Loucy (cell line): Measurements from ENCODE around the gene DSCAML1.

Source experiments
- H2AFZ ChIP-seq: fragments of 200-600 bp; sonication (generic); 2 replicates; pipeline ENCODE4 v1.6.0; 2016; ENCODE audit warnings: antibody characterized with exemption, mild to moderate bottlenecking, low read length, moderate library complexity
- H3F3A ChIP-seq: fragments of 200-600 bp; 2 replicates; pipeline ENCODE4 v1.6.0; 2016; ENCODE audit warnings: antibody characterized with exemption, low read depth, mild to moderate bottlenecking
- H3K27me3 ChIP-seq: fragments of 200-600 bp; sonication (generic); 2 replicates; pipeline ENCODE4 v1.6.1; 2014; ENCODE audit warnings: low read length, mild to moderate bottlenecking; ENCODE audit not compliant: insufficient read depth, poor library complexity, severe bottlenecking
- H3K36me3 ChIP-seq: fragments of 200-600 bp; sonication (generic); 2 replicates; pipeline ENCODE4 v1.6.1; 2016; ENCODE audit warnings: low read length; ENCODE audit not compliant: insufficient read depth
- H3K4me1 ChIP-seq: fragments of 200-600 bp; sonication (generic); 2 replicates; pipeline ENCODE4 v1.5.1; 2014; ENCODE audit warnings: low read length, mild to moderate bottlenecking; ENCODE audit not compliant: insufficient read depth, poor library complexity, severe bottlenecking
- H3K4me2 ChIP-seq: fragments of 200-600 bp; sonication (generic); 2 replicates; pipeline ENCODE4 v1.6.0; 2014; ENCODE audit warnings: antibody characterized with exemption, low read length, low read depth, mild to moderate bottlenecking; ENCODE audit not compliant: poor library complexity, severe bottlenecking
- H3K4me3 ChIP-seq: fragments of 200-600 bp; sonication (generic); 2 replicates; pipeline ENCODE4 v1.5.1; 2014; ENCODE audit warnings: low read length, mild to moderate bottlenecking, mixed read lengths; ENCODE audit not compliant: poor library complexity, severe bottlenecking
- H3K79me2 ChIP-seq: fragments of 200-600 bp; sonication (generic); 2 replicates; pipeline ENCODE4 v1.6.1; 2014; ENCODE audit warnings: low read length; ENCODE audit not compliant: insufficient read depth
- H3K9ac ChIP-seq: fragments of 200-600 bp; sonication (generic); 2 replicates; pipeline ENCODE4 v1.6.0; 2014; ENCODE audit warnings: mild to moderate bottlenecking, low read depth, low read length, moderate library complexity; ENCODE audit not compliant: poor library complexity, severe bottlenecking
- H3K9me2 ChIP-seq: fragments of 200-600 bp; sonication (generic); replicated peaks from 2 replicates; pipeline ENCODE4 v1.6.1; 2016; ENCODE audit warnings: low read depth, low read length, mixed read lengths
- H3K9me3 ChIP-seq: fragments of 200-600 bp; sonication (generic); 2 replicates; pipeline ENCODE4 v1.6.1; 2014; ENCODE audit warnings: mild to moderate bottlenecking, antibody characterized with exemption, low read length, low read depth; ENCODE audit not compliant: insufficient read depth
- H4K20me1 ChIP-seq: fragments of 200-600 bp; sonication (generic); 2 replicates; pipeline ENCODE4 v1.6.0; 2014; ENCODE audit warnings: antibody characterized with exemption, low read length, mild to moderate bottlenecking; ENCODE audit not compliant: insufficient read depth, poor library complexity, severe bottlenecking
- EZH2phosphoT487 ChIP-seq: fragments of 200-600 bp; IDR thresholded peaks from 2 replicates; pipeline ENCODE4 v1.6.1; 2018; ENCODE audit warnings: antibody characterized with exemption, mild to moderate bottlenecking, moderate library complexity, borderline replicate concordance
- TF ChIP-seq, protein P1 (sequence below): fragments of 200-600 bp; sonication (generic); conservative IDR thresholded peaks from 2 replicates; pipeline ENCODE4 v1.5.1; 2014; ENCODE audit warnings: mild to moderate bottlenecking, antibody characterized with exemption, low read length

DSCAML1 gene

DNA sequence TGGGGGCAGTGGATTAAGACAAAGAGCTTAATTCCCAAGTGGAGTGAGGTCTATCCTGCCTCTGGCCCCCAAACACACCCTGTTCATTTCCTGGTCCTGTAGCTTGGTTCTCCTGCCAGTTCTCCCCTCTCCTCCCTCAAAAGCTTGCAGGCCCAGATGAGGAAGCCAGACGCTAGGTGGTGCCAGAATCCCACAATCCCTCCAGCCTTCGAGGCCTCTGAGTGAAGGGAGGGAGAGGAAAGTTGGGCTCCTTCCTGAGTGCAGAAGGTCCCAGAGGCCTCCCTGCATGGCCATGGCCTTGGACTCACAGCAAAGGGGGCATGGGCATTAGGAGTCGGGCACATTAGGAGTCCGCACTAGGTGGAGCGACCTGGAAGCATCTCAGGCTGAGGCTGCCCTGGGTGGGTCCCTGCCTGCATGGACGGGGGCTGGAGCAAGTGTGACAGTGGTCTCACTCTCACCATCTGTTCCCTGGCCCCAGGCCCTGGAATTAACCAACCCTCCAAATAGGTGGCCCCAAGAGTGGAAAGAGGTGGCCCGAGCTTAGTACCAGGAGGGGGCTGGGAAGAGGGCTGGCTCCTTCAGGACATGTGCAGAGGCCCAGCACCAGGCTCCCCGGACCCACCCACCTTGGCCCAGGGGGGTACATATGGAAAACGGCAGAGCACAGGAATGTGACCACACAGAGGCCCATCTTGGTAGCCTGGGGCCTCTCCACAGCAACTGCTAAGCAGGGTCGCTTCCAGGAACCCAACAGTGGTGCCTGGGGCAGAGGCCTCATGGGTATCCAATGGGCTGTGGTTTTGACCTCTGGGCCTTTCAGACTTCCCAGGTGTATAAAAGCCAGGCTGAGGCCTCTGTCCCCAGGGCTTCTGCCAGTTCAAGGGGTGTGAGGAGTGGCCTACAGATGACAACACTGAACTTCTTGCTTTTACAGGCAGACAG is 22.4 kb upstream of the DSCAML1 start:
- Histone ChIP-seq H4K20me1 (no peaks in the 10 kb centered on the region), H3K27me3 (no peaks in the 10 kb centered on the region), H3K4me3 (no peak overlapping the region), H3K36me3 (no peaks in the 10 kb centered on the region), H3K9me2 (no peaks in the 10 kb centered on the region), H3K79me2 (peaks cover 7% of the 10 kb centered on the region; the same call in 1 of the 2 replicates), H3K9me3 (no peaks in the 10 kb centered on the region), H3K4me1 (peaks cover 65% of the 10 kb centered on the region), H2AFZ (no peak overlapping the region), H3F3A (peaks cover 8% of the 10 kb centered on the region; the same call in 1 of the 2 replicates), H3K4me2 (no peak overlapping the region), H3K9ac (no peak overlapping the region)
- no peak for TF ChIP-seq EZH2phosphoT487
- TF ChIP-seq, protein P1, sequence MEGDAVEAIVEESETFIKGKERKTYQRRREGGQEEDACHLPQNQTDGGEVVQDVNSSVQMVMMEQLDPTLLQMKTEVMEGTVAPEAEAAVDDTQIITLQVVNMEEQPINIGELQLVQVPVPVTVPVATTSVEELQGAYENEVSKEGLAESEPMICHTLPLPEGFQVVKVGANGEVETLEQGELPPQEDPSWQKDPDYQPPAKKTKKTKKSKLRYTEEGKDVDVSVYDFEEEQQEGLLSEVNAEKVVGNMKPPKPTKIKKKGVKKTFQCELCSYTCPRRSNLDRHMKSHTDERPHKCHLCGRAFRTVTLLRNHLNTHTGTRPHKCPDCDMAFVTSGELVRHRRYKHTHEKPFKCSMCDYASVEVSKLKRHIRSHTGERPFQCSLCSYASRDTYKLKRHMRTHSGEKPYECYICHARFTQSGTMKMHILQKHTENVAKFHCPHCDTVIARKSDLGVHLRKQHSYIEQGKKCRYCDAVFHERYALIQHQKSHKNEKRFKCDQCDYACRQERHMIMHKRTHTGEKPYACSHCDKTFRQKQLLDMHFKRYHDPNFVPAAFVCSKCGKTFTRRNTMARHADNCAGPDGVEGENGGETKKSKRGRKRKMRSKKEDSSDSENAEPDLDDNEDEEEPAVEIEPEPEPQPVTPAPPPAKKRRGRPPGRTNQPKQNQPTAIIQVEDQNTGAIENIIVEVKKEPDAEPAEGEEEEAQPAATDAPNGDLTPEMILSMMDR: peak; percentile 70

- H3K27me3 ChIP-seq: no peaks in the 10 kb centered on the region
- peaks cover 7% of the 10 kb centered on the region; the same call in 1 of the 2 replicates for H3K79me2 ChIP-seq
- H3K4me1 ChIP-seq: peaks cover 57% of the 10 kb centered on the region
- peak overlapping the region; percentile 46 for H3K4me2 ChIP-seq
- TF ChIP-seq, protein P1: peak; percentile 6; the same call in 1 of the 2 replicates
- TF ChIP-seq EZH2phosphoT487: no peak
- H3K9me3 ChIP-seq: no peaks in the 10 kb centered on the region
- H3K4me3 ChIP-seq: no peak overlapping the region
- H2AFZ ChIP-seq: peak overlapping the region; percentile 58; the same call in 1 of the 2 replicates
- no peaks in the 10 kb centered on the region for H4K20me1 ChIP-seq
- H3K9ac ChIP-seq: peak overlapping the region; percentile 18
- H3K9me2 ChIP-seq: no peaks in the 10 kb centered on the region
- no peaks in the 10 kb centered on the region for H3K36me3 ChIP-seq
- no peaks in the 10 kb centered on the region for H3F3A ChIP-seq
Observed at GRCh38 chr11:117818041-117818873, 21.2 kb upstream of the DSCAML1 start.

- peaks cover 49% of the 10 kb centered on the region for H3K4me1 ChIP-seq
- no peaks in the 10 kb centered on the region for H3K27me3 ChIP-seq
- H3K4me2 ChIP-seq: peak overlapping the region; percentile 46
- no peaks in the 10 kb centered on the region for H3K36me3 ChIP-seq
- H3K9me2 ChIP-seq: no peaks in the 10 kb centered on the region
- peaks cover 4% of the 10 kb centered on the region; the same call in 1 of the 2 replicates for H3K79me2 ChIP-seq
- H4K20me1 ChIP-seq: no peaks in the 10 kb centered on the region
- H3K9me3 ChIP-seq: no peaks in the 10 kb centered on the region
- TF ChIP-seq, protein P1: peak; percentile 100
- TF ChIP-seq EZH2phosphoT487: no peak
- no peak overlapping the region for H3K4me3 ChIP-seq
- peak overlapping the region; percentile 18 for H3K9ac ChIP-seq
- H2AFZ ChIP-seq: peak overlapping the region; percentile 58; the same call in 1 of the 2 replicates
- no peaks in the 10 kb centered on the region for H3F3A ChIP-seq
Observed at GRCh38 chr11:117817368-117818040, 20.5 kb upstream of the DSCAML1 start.
